ENCODE measurements around the gene BMP7. TPM values are rescaled to one million over a fixed set of nuclear protein-coding genes. Genes with fewer than 3 reads are reported as not detected.

Gene BMP7
- total and polyA plus RNA-seq, 2 experiments from 2014 or later = 15.9 to 22.8 TPM

- no peaks in the 10 kb centered on the region for H4K20me1 ChIP-seq (replicated peaks; ENCODE audit: insufficient read depth)
- peak; percentile 28 for DNase-seq (ENCODE audit: low spot score)
- H3K36me3 ChIP-seq (ENCODE audit: insufficient read depth) = no peaks in the 10 kb centered on the region
- H3K79me2 ChIP-seq (replicated peaks; ENCODE audit: insufficient read depth) = no peaks in the 10 kb centered on the region
- H3K4me3 ChIP-seq = no peak overlapping the region
- H3K9me3 Mint-ChIP-seq = peaks cover 6% of the 10 kb centered on the region
- TF ChIP-seq ZNF114 (CRISPR knock-in tag; IDR thresholded peaks at IDR 0.05) = no peak
- no peak for TF ChIP-seq ZNF331 (CRISPR knock-in tag; IDR thresholded peaks at IDR 0.05; ENCODE audit: low read depth)
- TF ChIP-seq STAT1 (IDR thresholded peaks at IDR 0.05; ENCODE audit: unreplicated experiment) = no peak
- TF ChIP-seq ZNF462 (CRISPR knock-in tag; IDR thresholded peaks at IDR 0.05) = no peak
- TF ChIP-seq ETS1 (IDR thresholded peaks at IDR 0.05) = no peak
- TF ChIP-seq POLR2AphosphoS5 (IDR thresholded peaks at IDR 0.05; ENCODE audit: low read depth) = no peak
- no peak for TF ChIP-seq CTCF (conservative IDR thresholded peaks at IDR 0.05; ENCODE audit: low read depth in 2 of 2)
- no peak for TF ChIP-seq REST (IDR thresholded peaks at IDR 0.05; ENCODE audit: unreplicated experiment)
- H3K9me2 ChIP-seq (ENCODE audit: insufficient read depth) = no peaks in the 10 kb centered on the region
- H3K4me1 ChIP-seq (ENCODE audit: insufficient read depth) = peaks cover 16% of the 10 kb centered on the region
- peaks cover 6% of the 10 kb centered on the region for H3K27me3 Mint-ChIP-seq (ENCODE audit: insufficient read depth, low read depth, poor library complexity)
- peak overlapping the region; percentile 62 for H3K27ac ChIP-seq (ENCODE audit: low read depth)
- peak; percentile 87 for ATAC-seq
- H3K4me3 Mint-ChIP-seq = peak overlapping the region; percentile 55
- no peaks in the 10 kb centered on the region for H3K27me3 ChIP-seq (ENCODE audit: insufficient read depth)
- H3K4me2 ChIP-seq = no peak overlapping the region
- no peak overlapping the region for H2AFZ ChIP-seq
- H3F3A ChIP-seq (replicated peaks; ENCODE audit: low read depth) = no peaks in the 10 kb centered on the region
- 0 out of 2 replicates have a peak overlapping the region, but pooled peaks have one; percentile 34 for H3K27ac Mint-ChIP-seq
- peaks cover 25% of the 10 kb centered on the region for H3K4me1 Mint-ChIP-seq
- peaks cover under 1% of the 10 kb centered on the region for H3K36me3 Mint-ChIP-seq (ENCODE audit: low read depth)
Measured at GRCh38 chr20:57211908-57212533, 54.4 kb downstream of the BMP7 start.

Measured in GM23338 (cell line).